ENCODE measurements around the gene FOXO1. TPM values are rescaled to one million over a fixed set of nuclear protein-coding genes. Genes with fewer than 3 reads are reported as not detected.
A peak's percentile ranks its signal among the peaks of the same experiment; 100 is the strongest.

Gene FOXO1
- total RNA-seq, 1 experiment from 2014 or later, result 12.2 TPM

DNA sequence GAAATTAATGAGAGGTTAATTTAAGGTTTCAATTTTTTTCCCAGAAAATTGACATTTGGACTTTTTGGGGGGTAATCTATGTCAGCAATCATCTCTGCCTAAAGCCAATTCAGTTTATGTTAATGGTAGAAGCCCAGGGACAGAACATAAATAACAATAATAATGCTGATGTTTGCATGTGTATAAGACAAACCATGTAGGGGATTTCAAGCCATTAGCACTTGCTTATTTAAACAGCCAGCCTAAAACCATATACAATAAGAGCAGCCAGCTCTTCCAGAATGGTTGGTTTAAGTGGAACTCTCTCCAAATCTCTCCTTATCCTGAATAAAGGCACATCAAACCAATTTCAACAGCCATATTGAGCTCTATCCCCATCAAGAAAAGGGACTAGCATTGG, 7.0 kb upstream of the FOXO1 start:
- Histone ChIP-seq H2AFZ (ENCODE audit: low read depth, low read length, poor library complexity, severe bottlenecking) (peak overlapping the region; percentile 88), H3K4me2 (ENCODE audit: low read length) (peak overlapping the region; percentile 48; the same call in 1 of the 2 replicates), H3K4me3 (replicated peaks in 1 of 2; ENCODE audit: low read depth in 1 of 2, low read length in 2 of 2) (no peak overlapping the region), H3K9me2 (ENCODE audit: insufficient read depth) (no peaks in the 10 kb centered on the region), H4K20me1 (ENCODE audit: insufficient read depth) (no peaks in the 10 kb centered on the region), H3K4me1 (ENCODE audit: control insufficient read depth in 1 of 2, insufficient read depth in 2 of 2, low read length in 2 of 2) (peaks cover 12 to 17% of the 10 kb centered on the region in 2 experiments), H3K27me3 (ENCODE audit: insufficient read depth, low read length) (no peaks in the 10 kb centered on the region), H3K27ac (ENCODE audit: low read depth, low read length) (no peak overlapping the region), H3K9me3 (ENCODE audit: control insufficient read depth in 1 of 2, insufficient read depth in 1 of 2, low read depth in 1 of 2, low read length in 2 of 2) (no peaks in the 10 kb centered on the region), H3K79me2 (ENCODE audit: insufficient read depth, low read length) (no peaks in the 10 kb centered on the region), H3K9ac (ENCODE audit: low read length) (no peak overlapping the region), H3K36me3 (ENCODE audit: control insufficient read depth in 1 of 2, insufficient read depth in 2 of 2, low read length in 2 of 2) (no peaks in the 10 kb centered on the region)
- POLR2A ChIA-PET, result no interaction called here
- RAD21 ChIA-PET (ENCODE audit: low non-redundant PET in 1 of 2, low total read pairs in 2 of 2, uncharacterized antibody in 2 of 2, unreplicated experiment in 2 of 2), result no interaction called here
- DNase-seq (ENCODE audit: low read depth, low spot score) (no peak), ATAC-seq (no peak)
- intact Hi-C loops (cut with micrococcal nuclease), result loop anchor here (5.0 kb wide), 1 partner anchor 601 kb away; no protein-coding TSS in a partner anchor
- CTCF ChIA-PET, result interaction anchor here (1.0 to 1.3 kb wide), 4 partner anchors 9 to 731 kb away, joined by 3 to 4 read pairs (median 4); no protein-coding TSS in a partner anchor
- TF ChIP-seq EZH2 (IDR thresholded peaks at IDR 0.05), result no peak
- TF ChIP-seq FOSL1 (IDR thresholded peaks at IDR 0.05; ENCODE audit: low read depth), result no peak
- TF ChIP-seq YY1 (IDR thresholded peaks at IDR 0.05; ENCODE audit: extremely low read depth, insufficient replicate concordance, low read depth, low read length), result no peak
- no peak for TF ChIP-seq RAD21 (IDR thresholded peaks at IDR 0.05; ENCODE audit: low read depth)
- no peak for TF ChIP-seq CEBPB (IDR thresholded peaks at IDR 0.05; ENCODE audit: low read depth)
- TF ChIP-seq EZH2phosphoT487 (IDR thresholded peaks at IDR 0.05; ENCODE audit: borderline replicate concordance), result no peak
- no TSS peak for BruUV-seq (replicated peaks)

DNA sequence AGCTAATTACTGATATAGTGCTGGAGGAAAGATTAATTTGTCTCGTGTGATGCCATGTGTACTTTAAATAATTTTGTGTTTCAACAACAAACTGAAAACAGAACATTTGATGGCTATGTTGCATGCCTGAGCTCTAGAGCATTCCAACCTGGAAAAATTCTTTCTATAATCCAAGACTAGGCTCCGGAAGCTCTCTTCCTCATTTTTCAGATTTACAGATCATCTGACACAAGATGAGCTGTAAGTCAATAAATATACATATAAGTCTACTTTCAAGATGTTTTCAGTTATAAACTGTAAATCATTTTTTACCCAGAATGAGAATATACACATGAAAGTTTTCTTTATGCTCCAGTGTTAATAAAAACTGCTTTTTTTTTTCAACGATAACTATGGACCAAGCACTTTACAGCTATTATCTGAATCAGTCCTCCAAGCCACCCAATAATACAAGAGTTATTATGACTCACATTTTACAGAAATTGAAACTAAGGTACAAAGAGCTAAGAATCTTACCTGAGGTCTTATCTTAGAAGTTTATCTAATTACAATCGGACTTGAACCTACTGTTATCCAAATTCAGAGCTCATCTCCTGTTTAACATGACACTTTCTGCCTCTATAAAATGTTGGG, 6.4 kb upstream of the FOXO1 start:
- H3K9me3 ChIP-seq (ENCODE audit: control insufficient read depth in 1 of 2, insufficient read depth in 1 of 2, low read depth in 1 of 2, low read length in 2 of 2), result no peaks in the 10 kb centered on the region
- H3K36me3 ChIP-seq (ENCODE audit: control insufficient read depth in 1 of 2, insufficient read depth in 2 of 2, low read length in 2 of 2), result no peaks in the 10 kb centered on the region
- H4K20me1 ChIP-seq (ENCODE audit: insufficient read depth), result no peaks in the 10 kb centered on the region
- no peaks in the 10 kb centered on the region for H3K79me2 ChIP-seq (ENCODE audit: insufficient read depth, low read length)
- H3K9me2 ChIP-seq (ENCODE audit: insufficient read depth), result no peaks in the 10 kb centered on the region
- H3K9ac ChIP-seq (ENCODE audit: low read length), result no peak overlapping the region
- no peak overlapping the region for H3K27ac ChIP-seq (ENCODE audit: low read depth, low read length)
- H3K4me3 ChIP-seq (replicated peaks in 1 of 2; ENCODE audit: low read depth in 1 of 2, low read length in 2 of 2), result no peak overlapping the region; a peak in 1 of 4 replicates
- TF ChIP-seq ZNF274 (IDR thresholded peaks at IDR 0.05; ENCODE audit: low read depth, low read length) (no peak), POLR2AphosphoS5 (IDR thresholded peaks at IDR 0.05; ENCODE audit: low read depth, low read length) (no peak), RAD21 (IDR thresholded peaks at IDR 0.05; ENCODE audit: low read depth) (no peak), SP1 (IDR thresholded peaks at IDR 0.05; ENCODE audit: low read depth) (no peak), SRF (IDR thresholded peaks at IDR 0.05; ENCODE audit: low read depth) (no peak), CBX3 (IDR thresholded peaks at IDR 0.05; ENCODE audit: low read depth) (no peak), FOSL1 (IDR thresholded peaks at IDR 0.05; ENCODE audit: low read depth) (no peak), EZH2phosphoT487 (IDR thresholded peaks at IDR 0.05; ENCODE audit: borderline replicate concordance) (no peak), SIN3A (IDR thresholded peaks at IDR 0.05; ENCODE audit: low read depth) (no peak)
- TF ChIP-seq, protein P1, sequence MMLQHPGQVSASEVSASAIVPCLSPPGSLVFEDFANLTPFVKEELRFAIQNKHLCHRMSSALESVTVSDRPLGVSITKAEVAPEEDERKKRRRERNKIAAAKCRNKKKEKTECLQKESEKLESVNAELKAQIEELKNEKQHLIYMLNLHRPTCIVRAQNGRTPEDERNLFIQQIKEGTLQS (IDR thresholded peaks at IDR 0.05), result no peak
- no peak for DNase-seq (ENCODE audit: low read depth, low spot score)
- no peaks in the 10 kb centered on the region for H3K27me3 ChIP-seq (ENCODE audit: insufficient read depth, low read length)
- H3K4me1 ChIP-seq (ENCODE audit: control insufficient read depth in 1 of 2, insufficient read depth in 2 of 2, low read length in 2 of 2), result peaks cover 12 to 21% of the 10 kb centered on the region in 2 experiments
- RAD21 ChIA-PET (ENCODE audit: low non-redundant PET in 1 of 2, low total read pairs in 2 of 2, uncharacterized antibody in 2 of 2, unreplicated experiment in 2 of 2), result no interaction called here
- peak overlapping the region; percentile 48 for H3K4me2 ChIP-seq (ENCODE audit: low read length)
- CTCF ChIA-PET, result interaction anchor here (1.0 to 1.3 kb wide), 4 partner anchors 10 to 730 kb away, joined by 3 to 4 read pairs (median 4); no protein-coding TSS in a partner anchor
- peak; percentile 53 for ATAC-seq
- BruUV-seq (replicated peaks), result no TSS peak
- peak overlapping the region; percentile 88 for H2AFZ ChIP-seq (ENCODE audit: low read depth, low read length, poor library complexity, severe bottlenecking)
- POLR2A ChIA-PET, result no interaction called here
- intact Hi-C loops (cut with micrococcal nuclease), result loop anchor here (5.0 kb wide), 1 partner anchor 601 kb away; no protein-coding TSS in a partner anchor

Measured in HCT116 (cell line).